Fibroblast of skin of scalp (primary cell): ENCODE data around the gene EIPR1.

Source experiments
- DNase-seq: peaks from one replicate; pipeline ENCODE4 v3.0.0-alpha.2; 2013

Gene EIPR1

DNA sequence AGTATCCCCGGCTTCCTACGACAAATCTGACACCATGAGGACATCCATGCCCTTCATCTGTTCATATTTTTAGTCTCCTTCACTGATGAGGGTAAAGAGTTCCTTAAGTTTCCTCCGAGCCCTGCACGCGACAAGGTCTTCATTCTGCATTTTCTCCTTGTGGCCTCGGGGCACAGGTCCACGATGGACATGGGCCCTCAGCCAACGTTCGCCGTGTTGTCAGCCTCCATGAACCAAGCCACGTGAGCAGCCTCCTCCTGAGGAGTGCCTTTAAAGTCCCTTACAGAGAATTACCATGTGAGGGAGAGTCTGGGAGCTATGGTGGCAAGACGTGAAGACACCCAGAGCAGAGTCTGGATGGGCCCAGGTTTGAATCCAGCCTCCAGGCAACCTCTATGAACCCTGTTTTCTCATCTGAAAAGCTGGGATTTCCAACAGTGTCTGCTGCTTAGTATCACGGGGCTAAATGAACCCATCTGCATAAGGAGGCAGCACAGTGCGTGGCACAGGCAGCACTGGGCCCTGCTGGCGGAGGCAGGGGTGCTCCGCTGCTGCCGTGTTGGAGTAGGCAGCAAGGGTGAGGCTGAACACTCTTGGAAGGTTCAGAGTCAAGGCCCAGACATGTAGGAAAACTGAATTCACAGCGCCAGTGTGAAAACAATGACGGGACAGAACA, 54.1 kb downstream of the EIPR1 start:
- DNase-seq = no peak

DNA sequence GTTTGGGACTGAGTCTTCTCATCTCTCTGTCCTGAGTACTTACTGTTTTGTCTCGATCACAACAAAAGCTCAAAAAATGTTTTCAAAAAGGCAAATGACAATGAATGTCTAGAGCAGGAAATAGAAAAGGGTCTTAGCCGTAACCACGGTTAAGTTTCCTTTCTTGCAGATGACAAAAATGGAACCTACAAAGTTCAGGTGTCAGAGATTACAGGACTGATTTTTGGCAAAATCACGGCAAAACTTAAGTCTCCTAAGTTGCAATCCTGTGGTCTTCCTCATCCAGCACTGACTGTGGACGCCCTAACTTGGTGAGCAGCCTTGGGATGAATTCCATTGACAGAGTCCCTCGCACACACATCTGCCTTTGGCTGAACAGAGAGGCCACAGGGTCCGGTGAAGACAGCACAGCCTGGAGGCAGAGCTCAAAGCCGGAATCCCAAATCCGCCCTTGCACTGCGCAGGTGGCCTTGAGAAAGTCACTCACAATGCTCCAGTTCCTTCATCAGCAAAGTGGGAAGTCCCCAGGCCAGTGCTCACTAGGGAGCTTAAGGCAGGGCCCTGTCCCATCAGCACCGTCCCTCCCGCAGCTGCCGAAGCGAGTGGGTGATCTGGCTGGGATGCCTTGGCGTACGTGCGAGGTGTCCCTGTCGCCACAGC, 55.2 kb downstream of the EIPR1 start:
- no peak for DNase-seq

DNA sequence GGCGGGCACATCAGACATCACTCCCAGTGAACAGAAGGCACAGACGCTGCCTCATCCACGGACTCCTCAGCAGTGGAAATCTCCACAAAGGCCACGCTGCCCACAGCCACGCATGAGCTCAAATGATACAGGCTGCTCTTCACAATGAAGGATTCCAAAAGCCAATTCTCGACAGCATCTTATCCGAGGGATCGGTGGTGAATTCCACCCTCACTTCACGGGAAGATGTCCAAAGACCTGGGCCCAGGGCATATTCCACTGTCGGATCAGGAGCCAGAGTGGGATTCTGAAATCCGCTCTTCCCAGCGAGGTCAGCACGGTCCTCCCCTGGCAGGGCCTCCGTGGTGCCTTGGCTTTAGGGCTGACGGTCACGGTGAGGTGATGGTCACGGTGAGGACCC, 55.8 kb downstream of the EIPR1 start:
- DNase-seq = no peak

DNA sequence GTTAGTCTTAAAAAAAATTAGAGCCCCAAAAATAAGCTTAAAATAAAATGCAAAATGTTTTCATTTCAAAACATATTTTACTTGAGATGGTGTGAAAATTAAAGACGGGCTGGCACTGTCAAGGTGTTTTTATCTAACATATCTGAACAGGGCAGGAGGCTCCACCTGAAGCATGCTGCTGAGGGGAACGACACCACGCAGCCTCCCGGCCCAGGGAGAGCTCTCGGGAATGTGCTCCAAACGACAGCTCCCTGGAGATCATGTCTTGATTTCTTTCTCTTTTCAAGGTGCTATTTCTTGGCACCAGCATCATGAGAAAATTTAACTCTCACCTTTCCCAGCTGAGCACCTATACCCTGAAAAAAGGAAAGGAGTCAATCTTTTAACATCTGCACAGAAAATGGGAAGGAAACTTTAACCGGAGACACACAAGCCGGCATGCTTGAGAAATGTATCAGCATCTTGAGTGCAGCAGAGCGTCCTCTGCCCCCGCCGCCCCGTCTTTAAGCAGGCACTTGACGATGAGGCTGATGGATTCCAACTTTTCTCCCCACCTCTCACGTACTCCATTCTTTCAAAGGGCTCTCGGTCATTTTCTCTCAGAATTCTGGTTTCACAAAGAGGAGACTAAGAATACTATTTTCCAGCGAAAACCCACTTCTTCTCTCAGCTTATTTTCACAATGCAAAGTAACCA, 56.6 kb downstream of the EIPR1 start:
- no peak for DNase-seq

DNA sequence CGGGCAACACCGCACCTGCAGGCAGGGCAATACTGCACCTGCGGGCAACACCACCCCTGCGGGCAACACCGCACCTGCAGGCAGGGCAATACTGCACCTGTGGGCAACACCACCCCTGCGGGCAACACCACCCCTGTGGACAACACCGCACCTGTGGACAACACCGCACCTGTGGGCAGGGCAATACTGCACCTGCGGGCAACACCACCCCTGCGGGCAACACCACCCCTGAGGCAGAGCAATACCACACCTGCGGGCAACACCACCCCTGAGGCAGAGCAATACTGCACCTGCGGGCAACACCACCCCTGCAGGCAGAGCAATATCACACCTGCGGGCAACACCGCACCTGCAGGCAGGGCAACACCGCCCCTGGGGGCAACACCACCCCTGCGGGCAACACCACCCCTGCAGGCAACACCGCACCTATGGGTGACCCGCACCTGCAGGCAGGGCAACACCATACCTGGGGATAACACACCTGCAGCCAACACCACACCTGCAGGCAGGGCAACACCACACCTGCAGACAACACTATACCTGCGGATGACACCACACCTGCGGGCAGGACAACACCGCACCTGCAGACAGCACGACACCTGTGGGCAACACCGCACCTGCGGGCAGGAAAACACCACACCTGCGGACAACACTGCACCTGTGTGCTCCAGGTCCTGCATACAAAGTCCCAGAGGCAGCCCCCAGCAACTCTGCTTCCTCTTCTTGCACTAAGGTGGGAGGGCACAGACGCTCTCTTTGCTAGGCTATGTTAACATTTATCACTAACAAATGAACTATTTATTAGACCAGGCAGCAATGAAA, 57.7 kb downstream of the EIPR1 start:
- no peak for DNase-seq

DNA sequence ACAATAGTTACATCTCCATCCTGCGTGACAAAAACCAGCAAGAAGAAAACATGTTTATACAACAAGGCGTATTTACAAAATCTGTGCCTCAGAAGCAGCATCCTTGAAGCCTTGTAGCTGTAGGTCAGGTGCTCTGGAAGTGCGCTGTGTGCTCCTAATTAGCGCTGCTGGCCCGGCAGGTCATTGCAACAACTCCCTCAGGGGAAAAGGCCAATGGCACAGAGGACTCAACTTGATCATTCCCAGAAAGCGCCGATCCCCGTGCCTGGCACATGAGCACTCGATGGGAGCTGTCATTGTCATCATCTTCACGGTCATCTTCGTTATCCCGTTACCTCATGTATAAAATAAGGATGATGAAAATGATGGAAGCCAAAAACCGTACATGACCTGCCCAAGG, 58.5 kb downstream of the EIPR1 start:
- DNase-seq = no peak

DNA sequence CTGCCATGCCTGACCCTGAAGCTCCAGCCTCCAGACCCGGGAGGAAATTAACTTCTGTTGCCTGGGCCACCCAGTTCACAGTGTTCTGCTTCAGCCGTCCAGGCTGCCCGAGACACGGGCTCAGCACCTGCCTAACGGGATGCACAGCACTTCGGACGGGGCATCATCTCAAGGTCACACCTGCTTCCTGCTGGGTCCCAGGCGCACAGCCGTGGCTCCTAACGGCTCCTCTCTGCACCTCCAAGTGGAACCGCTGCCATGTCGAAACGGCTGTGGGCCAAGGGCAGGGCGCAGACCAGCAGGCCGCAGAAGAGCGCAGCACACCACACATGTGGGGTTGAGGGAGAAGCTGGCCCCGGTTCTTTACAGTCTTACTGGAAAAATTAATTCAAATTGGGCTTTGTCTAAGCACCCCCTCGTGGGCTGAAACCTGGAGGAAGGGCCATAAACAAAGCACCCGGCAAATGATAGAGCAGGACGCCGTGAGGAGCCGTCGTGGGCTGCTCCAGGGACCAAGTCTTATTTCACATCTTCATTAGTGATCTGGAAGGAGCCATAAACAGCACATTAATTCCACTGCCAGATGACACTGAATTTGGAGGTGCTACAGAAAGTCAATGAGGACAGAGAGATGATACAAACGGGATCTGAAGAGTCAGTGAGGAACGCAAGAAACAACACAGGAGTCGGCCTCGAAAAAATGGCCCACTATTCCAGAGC, 59.6 kb downstream of the EIPR1 start:
- no peak for DNase-seq

DNA sequence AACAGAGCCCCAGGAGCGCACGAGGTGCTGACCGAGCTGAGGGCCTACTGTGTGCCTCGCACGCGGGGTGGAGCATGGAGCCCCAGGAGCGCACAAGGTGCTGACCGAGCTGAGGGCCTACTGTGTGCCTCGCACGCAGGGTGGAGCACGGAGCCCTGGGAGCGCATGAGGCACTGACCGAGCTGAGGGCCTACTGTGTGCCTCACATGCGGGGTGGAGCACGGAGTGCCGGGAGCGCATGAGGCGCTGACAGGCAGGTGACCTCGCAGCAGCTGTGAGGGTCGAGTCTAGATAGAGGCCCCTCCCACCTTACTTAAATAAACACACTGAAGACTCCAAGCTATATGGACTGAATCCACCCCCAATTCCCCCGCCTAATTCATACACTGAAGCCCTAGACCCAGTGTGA, 60.3 kb downstream of the EIPR1 start:
- DNase-seq = no peak

DNA sequence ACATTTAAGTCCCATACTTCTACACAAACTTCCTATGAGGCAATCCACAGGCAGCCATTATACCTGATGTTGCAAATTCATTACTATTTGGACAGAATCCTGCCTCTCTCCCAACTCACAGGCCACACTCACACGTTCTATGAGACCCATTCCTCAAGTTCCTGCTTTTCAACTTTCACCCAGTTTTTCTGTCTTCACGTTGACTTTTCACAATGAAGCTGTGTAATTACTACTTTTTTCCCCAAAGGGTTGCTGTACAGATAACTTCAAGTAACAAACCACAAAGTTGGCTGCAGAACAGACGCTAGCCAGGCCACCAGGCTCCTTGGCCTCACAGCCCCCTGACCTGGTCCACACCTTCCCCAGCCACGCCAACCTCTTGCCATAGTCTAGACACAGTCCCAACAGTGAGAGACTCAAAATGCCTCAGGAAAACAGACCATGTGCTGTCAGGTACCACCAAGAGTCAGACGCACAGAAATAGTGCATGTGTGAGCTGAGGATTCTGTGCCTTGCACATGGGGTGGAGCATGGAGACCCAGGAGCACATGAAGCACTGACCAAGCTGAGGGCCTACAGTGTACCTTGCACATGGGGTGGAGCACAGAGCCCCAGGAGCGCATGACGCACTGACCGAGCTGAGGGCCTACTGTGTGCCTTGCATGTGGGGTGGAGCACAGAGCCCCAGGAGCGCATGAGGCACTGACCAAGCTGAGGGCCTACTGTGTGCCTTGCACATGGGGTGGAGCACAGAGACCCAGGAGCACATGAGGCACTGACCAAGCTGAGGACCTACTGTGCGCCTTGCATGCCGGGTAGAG, 61.0 kb downstream of the EIPR1 start:
- no peak for DNase-seq

DNA sequence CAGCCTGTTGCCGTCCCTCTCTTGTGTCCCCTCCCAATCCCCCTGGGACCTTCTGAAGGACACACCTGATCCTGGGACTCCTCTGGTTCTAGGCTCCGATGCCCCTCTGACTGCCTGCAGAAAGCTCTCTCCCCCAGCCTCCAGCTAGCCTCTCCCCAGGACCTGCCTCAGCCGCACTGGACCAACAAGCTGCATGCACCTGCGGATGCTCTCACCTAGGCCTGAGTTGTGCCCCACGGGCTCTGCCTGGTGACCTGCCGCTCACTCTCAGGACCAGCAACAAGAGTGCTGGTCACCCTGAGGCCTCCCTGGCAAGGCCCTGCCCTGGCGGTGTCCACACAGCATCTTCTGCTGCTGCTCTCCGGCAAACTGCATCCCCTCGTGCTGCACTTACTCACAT, 63.0 kb downstream of the EIPR1 start:
- no peak for DNase-seq

DNA sequence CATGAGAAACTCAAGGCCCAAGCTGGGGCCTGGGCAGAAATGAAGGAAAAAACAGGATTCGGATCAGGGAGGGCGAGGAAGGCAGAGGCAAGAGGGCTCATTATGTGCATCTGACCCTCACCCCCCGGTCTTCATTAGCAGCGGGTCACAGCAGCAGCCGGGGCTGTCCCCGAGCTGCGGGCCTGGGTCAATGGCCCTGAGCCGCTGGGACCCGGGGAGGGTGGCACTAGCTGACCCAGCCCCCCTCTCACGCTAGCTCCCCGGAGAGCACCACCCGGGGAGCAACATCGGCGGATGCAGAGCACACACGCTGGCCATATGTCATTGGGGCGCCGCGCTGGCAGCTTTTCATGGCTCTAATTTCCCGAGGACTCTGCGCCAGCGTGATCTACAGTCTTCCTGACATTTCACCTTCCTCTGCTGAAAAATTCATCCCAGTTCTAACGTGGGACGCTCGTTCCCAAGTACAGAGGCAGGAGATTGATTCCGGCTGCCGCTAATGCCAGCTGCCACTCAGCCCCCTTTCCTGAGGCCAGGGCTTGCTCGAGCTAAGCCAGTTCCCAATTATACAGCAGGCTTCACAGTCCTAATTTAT, 63.7 kb downstream of the EIPR1 start:
- DNase-seq = no peak

DNA sequence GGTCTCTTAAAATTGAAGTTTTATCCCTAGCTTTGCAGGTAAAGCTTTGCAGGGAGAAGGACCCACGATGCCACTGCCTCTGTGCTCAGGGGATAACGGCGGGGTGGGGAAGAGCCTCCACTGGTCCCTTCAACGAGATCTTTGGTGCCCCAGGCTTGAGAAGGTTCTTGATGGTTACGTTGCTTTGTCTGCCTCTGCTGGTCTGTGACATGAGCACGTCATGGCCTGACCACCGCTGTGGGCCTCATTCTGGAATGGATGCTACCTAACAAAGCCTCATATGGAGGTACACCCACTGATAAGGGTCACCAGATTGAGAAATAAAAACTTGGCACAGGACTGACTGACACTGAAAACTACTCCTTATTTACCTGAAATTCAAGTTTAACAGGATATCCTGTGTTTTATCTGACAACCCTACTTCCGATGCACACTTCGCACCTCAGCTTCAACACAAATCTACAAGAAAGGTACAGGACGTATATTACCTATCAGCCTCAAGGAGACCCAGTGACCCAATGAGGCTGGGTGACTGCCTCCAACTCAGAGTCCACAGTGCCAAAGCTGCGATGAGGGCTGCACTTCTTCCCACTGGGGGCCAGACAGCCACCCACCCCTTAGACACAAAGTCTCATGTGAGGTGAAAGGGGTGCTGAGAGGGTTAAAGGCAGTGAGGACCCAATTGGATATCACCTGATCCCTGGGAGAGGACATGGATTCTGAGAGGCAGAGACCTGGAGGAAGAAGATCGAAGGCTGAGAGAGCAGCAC, 64.9 kb downstream of the EIPR1 start:
- no peak for DNase-seq

DNA sequence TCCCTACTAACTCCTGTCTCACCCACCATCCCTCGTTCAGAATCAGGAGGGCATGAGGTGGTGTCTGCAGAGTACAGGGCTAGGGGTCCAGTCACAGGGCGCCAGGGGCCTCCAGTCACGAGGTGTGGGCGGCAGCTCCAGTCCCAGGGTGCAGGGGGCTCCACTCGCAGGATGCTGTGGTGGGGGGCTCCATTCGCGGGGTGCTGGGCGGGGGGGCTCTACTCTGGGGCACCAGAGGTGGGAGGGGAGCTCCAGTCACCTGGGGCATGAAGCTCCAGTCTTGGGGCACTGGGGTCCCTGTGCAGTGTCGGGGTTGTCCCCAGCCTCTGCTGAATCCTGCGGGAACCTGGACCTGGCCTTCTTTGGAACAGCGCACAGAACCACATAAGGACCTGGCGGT, 66.0 kb downstream of the EIPR1 start:
- DNase-seq = no peak

DNA sequence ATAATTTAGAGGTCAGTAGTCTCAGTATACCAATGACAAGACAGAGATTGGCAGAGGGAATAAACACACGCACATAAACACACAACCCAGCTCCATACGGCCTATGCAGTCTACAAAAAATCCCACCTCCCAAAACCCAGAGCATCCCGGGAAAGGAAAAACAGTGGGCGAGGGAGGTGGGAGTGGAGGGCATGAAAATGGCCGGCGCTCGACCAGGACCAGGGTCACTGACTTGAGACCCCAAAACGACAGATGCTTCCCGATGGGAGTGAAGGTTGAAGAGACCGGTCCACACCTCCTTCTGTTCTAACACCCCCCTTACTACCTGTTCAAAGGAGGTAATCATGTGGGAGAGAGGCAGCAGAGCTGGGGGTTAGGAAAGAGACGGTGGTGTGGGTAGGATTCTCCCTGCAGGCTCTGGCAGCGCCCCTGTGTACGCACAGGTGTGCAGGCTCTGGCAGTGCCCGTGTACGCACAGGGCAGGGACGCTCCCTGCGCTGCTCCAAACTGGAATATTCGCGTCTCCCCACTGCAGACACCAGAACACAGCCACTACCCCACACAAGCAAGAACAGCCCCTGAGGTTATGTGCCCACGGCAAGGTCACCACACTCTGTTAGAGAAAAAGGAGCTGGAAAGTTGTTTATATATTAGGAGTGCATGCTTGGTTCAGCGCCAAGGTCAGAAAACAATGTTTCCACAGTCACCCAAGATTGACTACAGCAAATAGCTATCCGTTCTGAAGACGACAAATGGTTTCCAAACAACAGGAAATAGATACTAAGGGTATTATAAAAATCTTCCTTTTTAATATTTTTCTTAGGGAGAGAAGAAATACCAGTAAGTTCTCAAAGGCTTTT, 67.9 kb downstream of the EIPR1 start:
- no peak for DNase-seq

DNA sequence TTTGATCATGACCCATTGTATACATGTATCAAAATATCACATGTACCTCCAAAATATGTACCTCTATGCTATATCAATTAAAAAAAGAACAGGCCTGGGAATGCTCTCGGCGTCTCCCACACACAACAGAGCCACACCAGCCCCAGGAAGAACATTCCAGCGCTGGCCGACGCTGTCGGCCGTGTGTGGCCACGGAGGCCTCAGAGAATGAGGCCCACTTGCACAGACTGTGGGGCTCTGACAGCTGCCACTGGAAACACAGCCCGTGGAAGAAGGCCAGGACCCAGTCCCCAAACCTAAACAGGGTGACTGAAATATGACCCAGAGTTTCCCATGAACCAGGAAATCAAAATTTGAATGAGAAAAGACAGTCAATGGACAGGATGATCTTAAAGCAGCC, 69.7 kb downstream of the EIPR1 start:
- DNase-seq = no peak

DNA sequence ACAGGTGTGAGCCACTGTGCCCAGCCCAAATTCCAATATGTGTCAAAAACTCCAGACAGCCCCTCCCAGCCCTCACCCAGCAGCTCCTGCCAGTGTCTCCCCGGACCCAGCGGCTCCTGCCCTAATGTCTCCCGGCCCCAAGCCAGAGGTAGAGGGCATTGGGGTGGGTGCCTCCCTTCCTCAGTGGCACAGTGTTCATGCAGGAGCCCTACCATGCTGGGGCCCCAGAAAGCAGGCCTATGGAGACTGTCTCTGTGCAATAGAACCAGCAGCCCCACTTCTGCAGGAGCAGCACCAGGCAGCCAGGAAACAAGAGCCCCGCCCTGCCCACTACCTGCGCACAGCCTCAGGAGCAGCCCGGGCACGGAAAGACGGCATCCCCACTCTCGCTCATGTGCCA, 70.4 kb downstream of the EIPR1 start:
- no peak for DNase-seq

DNA sequence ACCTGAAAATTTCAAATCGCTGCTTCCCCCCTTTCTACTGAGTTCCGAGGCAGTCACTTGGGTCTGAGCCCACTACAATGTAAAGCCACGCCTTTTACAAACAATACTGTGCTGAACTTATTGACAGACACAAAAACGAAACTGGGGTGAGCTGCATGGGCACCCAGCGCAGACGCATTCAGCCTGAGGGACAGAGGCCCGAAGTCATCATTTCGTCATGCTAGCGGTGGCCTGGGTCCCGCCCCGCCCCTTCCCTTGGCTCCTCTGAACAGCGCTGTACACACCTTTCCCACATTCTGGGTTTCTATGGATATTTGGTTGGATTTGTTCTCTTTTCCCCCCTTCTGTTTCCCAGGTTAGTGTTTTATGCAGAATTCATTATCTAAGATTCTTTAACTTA, 71.7 kb downstream of the EIPR1 start:
- no peak for DNase-seq

DNA sequence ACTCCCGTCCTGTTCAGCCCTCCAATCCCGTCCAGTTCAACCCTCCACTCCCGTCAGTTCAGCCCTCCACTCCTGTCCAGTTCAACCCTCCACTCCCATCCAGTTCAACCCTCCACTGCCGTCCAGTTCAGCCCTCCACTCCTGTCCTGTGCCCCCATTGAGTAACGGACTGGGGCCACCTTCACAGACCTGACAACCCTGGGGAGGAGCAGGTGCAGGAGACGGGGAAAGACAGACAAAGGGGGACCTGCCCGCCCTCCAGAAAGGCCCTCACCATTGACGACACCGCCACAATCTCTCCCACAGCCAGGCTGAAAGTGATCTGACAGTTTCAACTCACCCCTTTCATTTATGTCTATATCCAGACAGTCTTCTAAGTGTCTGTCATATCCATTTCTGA, 72.2 kb downstream of the EIPR1 start:
- no peak for DNase-seq
